GM18505 (cell line): ENCODE results near the gene SCUBE3.

Experiments
- ATAC-seq: cut with Tn5 transposase; IDR thresholded peaks from one replicate; pipeline ENCODE4 v1.9.1; 2021; ENCODE audit not compliant: unreplicated experiment
- POLR2A ChIP-seq: IDR thresholded peaks from 4 replicates; pipeline ENCODE4 v1.6.1; 2011; ENCODE audit warnings: borderline replicate concordance; ENCODE audit not compliant: insufficient read depth, insufficient read length; ENCODE audit errors: extremely low read depth

The SCUBE3 gene

DNA sequence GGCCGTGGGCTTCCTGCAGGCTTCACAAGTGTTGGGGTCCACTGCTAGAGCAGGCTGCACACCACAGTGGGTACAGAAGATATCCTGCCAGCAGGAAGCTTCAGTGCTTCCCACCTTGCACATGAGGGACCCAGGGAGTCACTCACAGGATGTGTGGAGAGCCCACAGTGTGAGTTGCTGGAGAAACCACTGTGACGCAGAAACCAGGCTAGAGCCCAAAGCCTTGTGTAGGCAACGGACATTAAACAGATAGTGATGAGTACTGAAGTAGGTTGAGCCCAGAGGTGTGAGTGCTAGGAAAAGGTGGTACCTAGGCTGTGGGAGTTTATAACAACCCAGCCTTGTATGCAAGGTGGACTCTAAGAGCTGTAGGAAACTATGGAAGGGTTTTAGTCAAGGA is 65.0 kb downstream of the SCUBE3 start:
- no peak for TF ChIP-seq POLR2A
- no peak for ATAC-seq

GRCh38 chr6:35280903-35281302 is 67.1 kb downstream of the SCUBE3 start:
- TF ChIP-seq POLR2A: no peak
- no peak for ATAC-seq

- no peak for ATAC-seq
- TF ChIP-seq POLR2A: no peak
These were observed 68.7 kb downstream of the SCUBE3 start for GRCh38 chr6:35282472-35282871.

DNA sequence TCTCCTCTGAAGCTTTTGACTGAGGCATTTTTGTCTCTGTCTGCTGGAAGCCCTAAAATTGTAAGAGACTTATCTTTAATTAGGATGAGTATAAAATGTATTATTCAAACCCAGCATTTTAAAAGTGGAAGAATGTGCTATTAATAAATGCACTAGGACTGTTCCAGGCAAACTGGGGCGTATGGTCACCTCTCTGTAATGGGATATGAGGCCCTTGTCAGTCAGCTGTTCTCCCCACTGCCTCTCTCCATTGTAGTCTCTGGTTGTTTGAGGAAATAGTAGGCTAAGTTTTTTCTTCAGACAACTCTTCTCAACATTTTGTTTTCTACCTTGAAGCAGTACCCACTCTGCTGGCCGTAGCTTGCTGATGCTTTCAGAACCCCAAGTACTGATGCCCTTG is 69.6 kb downstream of the SCUBE3 start:
- TF ChIP-seq POLR2A: no peak
- ATAC-seq: no peak

GRCh38 chr6:35287671-35288396 is 74.1 kb downstream of the SCUBE3 start:
- ATAC-seq: no peak
- TF ChIP-seq POLR2A: no peak

DNA sequence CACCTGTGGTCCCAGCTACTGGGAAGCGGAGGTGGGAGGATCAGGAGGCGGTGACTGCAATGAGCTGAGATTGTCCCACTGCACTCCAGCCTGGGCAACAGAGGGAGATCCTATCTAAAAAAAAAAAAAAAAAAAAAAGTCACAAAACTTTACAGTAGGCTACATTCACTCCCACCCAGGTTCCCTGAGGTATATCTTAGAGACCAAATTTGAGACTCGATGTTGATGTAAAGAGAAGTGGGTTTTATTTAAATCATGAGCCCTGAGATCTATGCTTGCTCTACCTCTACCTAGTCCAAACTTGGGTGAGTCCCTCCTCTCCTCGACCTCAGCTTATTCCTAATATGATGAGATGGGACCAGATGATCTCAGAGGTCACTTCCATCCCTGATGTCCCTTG is 75.1 kb downstream of the SCUBE3 start:
- no peak for TF ChIP-seq POLR2A
- no peak for ATAC-seq

- TF ChIP-seq POLR2A: no peak
- no peak for ATAC-seq
These were observed 77.7 kb downstream of the SCUBE3 start for GRCh38 chr6:35291491-35291890.

GRCh38 chr6:35292494-35292893 is 78.7 kb downstream of the SCUBE3 start:
- TF ChIP-seq POLR2A: no peak
- no peak for ATAC-seq

DNA sequence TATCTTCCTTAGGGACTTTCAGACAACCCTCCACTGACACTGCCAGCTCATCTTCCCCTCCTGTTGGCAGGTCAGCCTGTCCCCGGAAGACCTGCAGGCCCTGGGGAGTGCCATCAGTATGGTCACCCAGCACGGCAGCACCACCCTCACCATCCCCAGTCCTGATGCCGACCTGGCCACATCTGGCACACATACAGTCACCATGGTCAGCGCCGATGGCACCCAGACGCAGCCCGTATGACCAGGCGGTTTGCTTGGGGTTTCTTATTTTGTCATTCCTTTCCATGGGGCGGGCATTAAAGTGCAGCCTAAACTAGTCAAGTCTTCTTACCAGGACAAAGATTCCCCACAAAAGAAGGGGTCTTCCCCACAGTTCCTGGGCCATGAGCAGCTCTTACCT is 79.9 kb downstream of the SCUBE3 start:
- TF ChIP-seq POLR2A: no peak
- ATAC-seq: no peak

- no peak for ATAC-seq
- TF ChIP-seq POLR2A: no peak
These were observed 80.7 kb downstream of the SCUBE3 start for GRCh38 chr6:35294308-35294945.

DNA sequence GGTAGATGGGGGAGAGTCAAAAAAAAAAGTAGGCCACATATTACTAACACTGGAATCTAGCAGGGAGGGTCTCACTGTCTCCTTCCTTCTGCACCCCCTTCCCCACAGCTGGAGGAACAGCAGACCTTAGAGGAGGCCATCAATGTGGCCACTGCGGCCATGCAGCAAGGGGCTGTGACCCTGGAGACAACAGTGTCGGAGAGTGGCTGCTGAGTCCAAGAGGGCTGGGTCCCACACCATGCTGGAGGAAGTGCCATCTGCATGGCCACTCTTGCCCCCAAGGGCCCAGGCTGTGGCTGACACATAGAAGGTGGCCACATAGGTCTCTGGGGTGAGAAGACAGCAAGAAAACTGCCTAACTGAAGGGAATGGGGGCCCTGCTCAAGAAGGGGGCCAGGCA is 81.3 kb downstream of the SCUBE3 start:
- TF ChIP-seq POLR2A: no peak
- no peak for ATAC-seq

GRCh38 chr6:35295521-35296315 is 82.0 kb downstream of the SCUBE3 start:
- ATAC-seq: no peak
- no peak for TF ChIP-seq POLR2A

DNA sequence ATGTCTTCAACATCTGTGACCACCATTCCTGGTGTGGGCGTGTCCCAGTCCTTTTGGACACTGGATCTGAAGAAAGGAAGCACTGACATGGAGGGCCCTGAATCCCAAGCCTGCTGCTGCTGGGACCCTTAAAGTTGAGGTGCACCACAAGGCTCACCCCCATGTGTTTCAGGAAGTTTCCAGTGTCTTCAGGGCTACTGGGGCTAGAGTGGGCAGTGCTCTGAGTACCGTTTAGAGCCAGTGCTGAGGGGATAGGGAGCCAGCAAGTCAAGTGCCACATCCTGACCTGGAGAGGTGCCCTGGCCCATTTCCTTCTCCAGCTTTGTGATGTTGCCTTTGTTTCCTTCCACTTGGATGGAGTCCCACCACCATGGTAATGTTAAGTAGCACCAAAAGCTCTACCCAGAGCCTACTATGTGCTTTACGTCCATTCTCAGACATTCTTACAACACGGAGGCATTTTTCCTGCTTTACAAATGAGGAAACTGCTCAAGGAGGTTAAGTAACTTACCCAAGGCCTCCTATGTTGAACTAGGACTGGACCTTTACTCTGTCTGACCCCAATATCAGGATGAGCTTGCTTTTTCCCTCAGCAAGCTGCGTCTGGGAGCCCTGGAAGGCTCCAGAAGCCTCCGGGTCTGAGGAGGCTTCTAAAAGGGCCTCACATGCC is 83.3 kb downstream of the SCUBE3 start:
- no peak for TF ChIP-seq POLR2A
- ATAC-seq: no peak

DNA sequence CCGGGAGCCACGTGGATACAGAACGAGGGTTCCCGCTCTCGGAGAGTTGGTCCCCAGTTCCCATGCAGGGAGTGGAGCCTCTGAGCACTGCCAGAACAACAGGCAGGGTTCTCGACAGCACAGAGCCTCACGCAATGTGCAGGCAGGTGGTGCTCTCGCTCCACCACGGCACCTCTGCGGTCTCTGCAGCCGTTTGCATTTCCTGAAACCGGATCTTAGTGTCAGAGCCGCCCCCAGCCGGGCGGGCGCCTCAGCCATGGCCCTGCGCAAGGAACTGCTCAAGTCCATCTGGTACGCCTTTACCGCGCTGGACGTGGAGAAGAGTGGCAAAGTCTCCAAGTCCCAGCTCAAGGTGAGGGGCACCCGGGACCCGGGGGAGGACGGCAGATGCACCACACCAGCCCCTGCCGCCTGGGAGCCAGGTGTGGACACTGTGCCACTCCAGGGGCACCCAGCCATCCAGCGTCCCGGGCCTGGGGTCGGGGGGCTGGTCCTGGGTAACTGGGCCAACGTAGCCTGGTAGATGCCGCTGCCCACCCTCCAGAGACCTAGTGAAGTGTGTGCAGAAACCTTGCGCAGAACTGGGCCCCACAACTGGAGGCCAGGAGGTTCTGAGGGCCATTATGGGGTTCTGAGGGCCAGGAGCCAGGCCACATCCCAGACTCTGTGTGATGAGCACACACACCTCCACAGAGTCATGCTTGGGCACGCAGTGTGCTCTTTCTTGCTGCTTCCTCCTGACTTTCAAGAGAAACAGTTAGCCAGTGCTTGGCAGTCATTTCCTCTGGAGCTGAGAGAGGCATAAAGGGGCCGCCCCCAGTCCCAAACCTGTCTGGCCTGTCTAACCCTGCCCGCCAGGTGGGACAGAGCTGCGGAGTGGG is 84.1 kb downstream of the SCUBE3 start, which contains the start of gene DEF6:
Gene DEF6, plus strand, starts transcription at position 218 of the 881 bp plus-strand sequence. Its CDS starts 39 bp downstream, at position 257.
- peak; percentile 82 for TF ChIP-seq POLR2A
- ATAC-seq: peak; percentile 66
